ENCODE data around the gene CEP126.

The CEP126 gene

DNA sequence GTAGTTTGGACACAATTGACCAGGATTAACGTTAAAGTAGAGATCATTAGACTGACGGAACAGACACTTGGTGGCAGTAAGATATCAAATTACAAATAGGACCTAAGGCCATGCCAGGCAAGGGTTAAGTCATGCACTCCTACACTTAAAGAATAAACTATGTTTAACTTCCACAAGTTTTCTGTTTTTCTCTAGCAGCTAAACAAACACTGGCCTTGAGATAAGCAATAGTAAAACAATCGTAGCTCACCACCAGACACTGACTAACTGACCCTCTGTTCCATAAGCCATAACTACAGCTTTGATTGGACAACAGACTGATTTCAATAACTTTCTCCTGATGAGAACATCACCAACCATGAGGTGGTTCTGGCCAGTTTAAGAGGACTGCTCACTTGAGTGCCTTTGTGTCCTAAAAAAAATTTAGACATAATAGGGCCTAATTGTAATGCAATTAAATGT, 2.0 kb upstream of the CEP126 start:
- CTCF ChIA-PET: interaction anchor here (0.6 to 1.5 kb wide), 3 partner anchors 52 to 395 kb away, joined by 3 to 6 read pairs (median 4); no protein-coding TSS in a partner anchor
- H3K9me3 ChIP-seq (ENCODE audit: control insufficient read depth, insufficient read depth, low read depth, low read length): no peaks in the 10 kb centered on the region
- no peak overlapping the region for H3K4me3 ChIP-seq (ENCODE audit: low read depth, low read length)
- H3K36me3 ChIP-seq (ENCODE audit: control insufficient read depth in 2 of 2, insufficient read depth in 1 of 2, low read length in 2 of 2): no peaks in the 10 kb centered on the region
- TF ChIP-seq ZNF335 (tag by site-specific recombination; conservative IDR thresholded peaks at IDR 0.05): peak; percentile 38
- no peak for TF ChIP-seq ZNF184 (tag by site-specific recombination; IDR thresholded peaks at IDR 0.05)
- TF ChIP-seq TRIM28 (IDR thresholded peaks at IDR 0.05; ENCODE audit: borderline replicate concordance, low read length): peak; percentile 74; the same call in 1 of the 2 replicates
- peak; percentile 28; the same call in 1 of the 2 replicates for TF ChIP-seq TCF7L2 (IDR thresholded peaks at IDR 0.05; ENCODE audit: borderline replicate concordance, low read depth, low read length)
- no peak for TF ChIP-seq KLF8 (tag by site-specific recombination; IDR thresholded peaks at IDR 0.05)
- peak; percentile 79 for TF ChIP-seq PRDM6 (tag by site-specific recombination; IDR thresholded peaks at IDR 0.05)
- TF ChIP-seq OSR2 (tag by site-specific recombination; IDR thresholded peaks at IDR 0.05): peak; percentile 41; the same call in 1 of the 2 replicates
- peak; percentile 68 for TF ChIP-seq FEZF1 (tag by site-specific recombination; IDR thresholded peaks at IDR 0.05)
- TF ChIP-seq, protein P1, sequence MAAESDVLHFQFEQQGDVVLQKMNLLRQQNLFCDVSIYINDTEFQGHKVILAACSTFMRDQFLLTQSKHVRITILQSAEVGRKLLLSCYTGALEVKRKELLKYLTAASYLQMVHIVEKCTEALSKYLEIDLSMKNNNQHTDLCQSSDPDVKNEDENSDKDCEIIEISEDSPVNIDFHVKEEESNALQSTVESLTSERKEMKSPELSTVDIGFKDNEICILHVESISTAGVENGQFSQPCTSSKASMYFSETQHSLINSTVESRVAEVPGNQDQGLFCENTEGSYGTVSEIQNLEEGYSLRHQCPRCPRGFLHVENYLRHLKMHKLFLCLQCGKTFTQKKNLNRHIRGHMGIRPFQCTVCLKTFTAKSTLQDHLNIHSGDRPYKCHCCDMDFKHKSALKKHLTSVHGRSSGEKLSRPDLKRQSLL (tag by site-specific recombination; IDR thresholded peaks at IDR 0.05): no peak
- TF ChIP-seq ZNF148 (tag by site-specific recombination; IDR thresholded peaks at IDR 0.05; ENCODE audit: borderline replicate concordance): no peak
- TF ChIP-seq OVOL3 (tag by site-specific recombination; IDR thresholded peaks at IDR 0.05): peak; percentile 59; the same call in 1 of the 2 replicates
- 0 out of 2 replicates have a peak, but pooled peaks have one; percentile 43 for TF ChIP-seq ZEB2 (tag by site-specific recombination; IDR thresholded peaks at IDR 0.05)
- peaks cover 7% of the 10 kb centered on the region; the same call in 1 of the 2 replicates for H3K4me1 ChIP-seq (ENCODE audit: control insufficient read depth, insufficient read depth, low read length)
- POLR2A ChIA-PET: no interaction called here
- no peak overlapping the region for H3K27ac ChIP-seq (ENCODE audit: extremely low read depth, low read depth, low read length)

DNA sequence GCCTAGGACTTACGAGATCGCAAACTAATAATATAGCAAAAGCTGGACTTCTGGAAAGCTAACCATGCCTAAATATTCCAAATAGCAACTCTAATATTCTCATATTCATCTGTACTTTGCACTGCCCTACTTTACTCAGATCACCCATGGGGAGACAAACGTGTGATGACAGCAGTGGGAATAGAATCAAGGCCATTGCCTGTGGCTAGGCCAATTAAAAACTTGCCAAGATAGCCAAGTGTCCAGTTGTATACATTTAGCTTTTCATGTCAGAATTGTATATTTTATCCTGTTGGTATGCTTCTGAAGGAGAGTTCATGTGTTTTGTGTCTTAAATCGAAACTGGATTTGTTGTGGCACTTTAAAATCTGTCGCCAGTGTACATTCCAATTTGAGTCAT, 1.2 kb upstream of the CEP126 start:
- CTCF ChIA-PET: interaction anchor here (1.5 kb wide), 1 partner anchor 53 kb away, joined by 6 read pairs; no protein-coding TSS in a partner anchor
- H3K4me3 ChIP-seq (ENCODE audit: low read depth, low read length): no peak overlapping the region

More for the DNA sequence above, 1.2 kb upstream of the CEP126 start:
- H3K36me3 ChIP-seq (ENCODE audit: control insufficient read depth in 2 of 2, insufficient read depth in 1 of 2, low read length in 2 of 2): no peaks in the 10 kb centered on the region
- TF ChIP-seq ZNF510 (tag by site-specific recombination; IDR thresholded peaks at IDR 0.05; ENCODE audit: insufficient replicate concordance) (no peak), ZFP69B (tag by site-specific recombination; IDR thresholded peaks at IDR 0.05) (no peak), RBAK (tag by site-specific recombination; IDR thresholded peaks at IDR 0.05) (no peak), ZBTB49 (tag by site-specific recombination; IDR thresholded peaks at IDR 0.05; ENCODE audit: low read depth) (no peak), ZSCAN23 (tag by site-specific recombination; IDR thresholded peaks at IDR 0.05) (no peak), ZNF561 (tag by site-specific recombination; IDR thresholded peaks at IDR 0.05; ENCODE audit: borderline replicate concordance) (no peak), ZNF24 (tag by site-specific recombination; IDR thresholded peaks at IDR 0.05) (no peak)
- TF ChIP-seq, protein P2, sequence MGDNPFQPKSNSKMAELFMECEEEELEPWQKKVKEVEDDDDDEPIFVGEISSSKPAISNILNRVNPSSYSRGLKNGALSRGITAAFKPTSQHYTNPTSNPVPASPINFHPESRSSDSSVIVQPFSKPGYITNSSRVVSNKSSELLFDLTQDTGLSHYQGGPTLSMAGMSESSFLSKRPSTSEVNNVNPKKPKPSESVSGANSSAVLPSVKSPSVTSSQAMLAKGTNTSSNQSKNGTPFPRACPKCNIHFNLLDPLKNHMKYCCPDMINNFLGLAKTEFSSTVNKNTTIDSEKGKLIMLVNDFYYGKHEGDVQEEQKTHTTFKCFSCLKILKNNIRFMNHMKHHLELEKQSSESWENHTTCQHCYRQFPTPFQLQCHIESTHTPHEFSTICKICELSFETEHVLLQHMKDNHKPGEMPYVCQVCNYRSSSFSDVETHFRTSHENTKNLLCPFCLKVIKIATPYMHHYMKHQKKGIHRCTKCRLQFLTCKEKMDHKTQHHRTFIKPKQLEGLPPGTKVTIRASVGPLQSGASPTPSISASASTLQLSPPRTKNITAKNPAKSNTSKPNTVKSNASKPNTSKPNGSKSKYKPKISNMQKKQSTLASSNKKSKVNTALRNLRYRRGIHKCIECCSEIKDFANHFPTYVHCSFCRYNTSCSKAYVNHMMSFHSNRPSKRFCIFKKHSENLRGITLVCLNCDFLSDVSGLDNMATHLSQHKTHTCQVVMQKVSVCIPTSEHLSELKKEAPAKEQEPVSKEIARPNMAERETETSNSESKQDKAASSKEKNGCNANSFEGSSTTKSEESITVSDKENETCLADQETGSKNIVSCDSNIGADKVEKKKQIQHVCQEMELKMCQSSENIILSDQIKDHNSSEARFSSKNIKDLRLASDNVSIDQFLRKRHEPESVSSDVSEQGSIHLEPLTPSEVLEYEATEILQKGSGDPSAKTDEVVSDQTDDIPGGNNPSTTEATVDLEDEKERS (tag by site-specific recombination; IDR thresholded peaks at IDR 0.05): no peak
- no peak overlapping the region for H3K27ac ChIP-seq (ENCODE audit: extremely low read depth, low read depth, low read length)
- H3K9me3 ChIP-seq (ENCODE audit: control insufficient read depth, insufficient read depth, low read depth, low read length): no peaks in the 10 kb centered on the region
- POLR2A ChIA-PET: no interaction called here
- peaks cover 7% of the 10 kb centered on the region; the same call in 1 of the 2 replicates for H3K4me1 ChIP-seq (ENCODE audit: control insufficient read depth, insufficient read depth, low read length)

Measured in HEK293 (cell line).